ENCODE measurements around the gene FERMT2.

FERMT2 gene

GRCh38 chr14:52950898-52951680 is at the start of gene FERMT2:
TSS of gene FERMT2 (minus strand) at chr14:52951050. CDS start at chr14:52950568, 482 bp downstream.
- DNase-seq (ENCODE audit: low read depth in 2 of 2): no peak

- DNase-seq (ENCODE audit: low read depth in 2 of 2): no peak
Measured at GRCh38 chr14:52998376-52999015, 47.6 kb upstream of the FERMT2 start.

- DNase-seq (ENCODE audit: low read depth in 2 of 2): no peak
Measured at GRCh38 chr14:52996493-52996892, 45.6 kb upstream of the FERMT2 start.

GRCh38 chr14:52995998-52996397 is 45.1 kb upstream of the FERMT2 start:
- no peak for DNase-seq (ENCODE audit: low read depth in 2 of 2)

- DNase-seq (ENCODE audit: low read depth in 2 of 2): no peak
Measured at GRCh38 chr14:52992236-52992870, 41.5 kb upstream of the FERMT2 start.

- DNase-seq (ENCODE audit: low read depth in 2 of 2): no peak
Measured at GRCh38 chr14:52988139-52988538, 37.3 kb upstream of the FERMT2 start.

GRCh38 chr14:52987514-52987913 is 36.7 kb upstream of the FERMT2 start:
- no peak for DNase-seq (ENCODE audit: low read depth in 2 of 2)

GRCh38 chr14:52987042-52987441 is 36.2 kb upstream of the FERMT2 start:
- no peak for DNase-seq (ENCODE audit: low read depth in 2 of 2)

- DNase-seq (ENCODE audit: low read depth in 2 of 2): no peak
Measured at GRCh38 chr14:52977798-52978197, 26.9 kb upstream of the FERMT2 start.

- no peak for DNase-seq (ENCODE audit: low read depth in 2 of 2)
Measured at GRCh38 chr14:52974406-52974805, 23.6 kb upstream of the FERMT2 start.

GRCh38 chr14:52961060-52961639 is 10.3 kb upstream of the FERMT2 start:
- peak in 1 of 2 donors; percentile 26 for DNase-seq (ENCODE audit: low read depth in 2 of 2)

GRCh38 chr14:52960627-52961026 is 9.8 kb upstream of the FERMT2 start:
- DNase-seq (ENCODE audit: low read depth in 2 of 2): no peak

GRCh38 chr14:52954346-52955214 is 3.7 kb upstream of the FERMT2 start:
- no peak for DNase-seq (ENCODE audit: low read depth in 2 of 2)

GRCh38 chr14:52951681-52952554 is 1.1 kb upstream of the FERMT2 start:
- no peak for DNase-seq (ENCODE audit: low read depth in 2 of 2)

- no peak for DNase-seq (ENCODE audit: low read depth in 2 of 2)
Measured at GRCh38 chr14:52950410-52950897, 396 bp downstream of the FERMT2 start.

- DNase-seq (ENCODE audit: low read depth in 2 of 2): no peak
Measured at GRCh38 chr14:52949711-52950409, 990 bp downstream of the FERMT2 start.

- DNase-seq (ENCODE audit: low read depth in 2 of 2): no peak
Measured at GRCh38 chr14:52949249-52949648, 1.6 kb downstream of the FERMT2 start.

GRCh38 chr14:52948836-52949235 is 2.0 kb downstream of the FERMT2 start:
- DNase-seq (ENCODE audit: low read depth in 2 of 2): no peak

- DNase-seq (ENCODE audit: low read depth in 2 of 2): no peak
Measured at GRCh38 chr14:52948039-52948438, 2.8 kb downstream of the FERMT2 start.

- no peak for DNase-seq (ENCODE audit: low read depth in 2 of 2)
Measured at GRCh38 chr14:52944254-52944653, 6.6 kb downstream of the FERMT2 start.

Measured in stimulated activated CD4-positive, alpha-beta T cell treated with anti-CD3 and anti-CD28 coated beads, Interleukin-1b, Interleukin-23, amount 100 ng/mL, for 1 hour (primary cell).